Measurements from ENCODE around the gene PHRF1. TPM values are rescaled to one million over a fixed set of nuclear protein-coding genes. Genes with fewer than 3 reads are reported as not detected.
A peak's percentile ranks its signal among the peaks of the same experiment; 100 is the strongest.

Gene PHRF1
- total and polyA plus RNA-seq, 4 donors, result 2.4 to 25.2 (median 18.8) TPM

DNA sequence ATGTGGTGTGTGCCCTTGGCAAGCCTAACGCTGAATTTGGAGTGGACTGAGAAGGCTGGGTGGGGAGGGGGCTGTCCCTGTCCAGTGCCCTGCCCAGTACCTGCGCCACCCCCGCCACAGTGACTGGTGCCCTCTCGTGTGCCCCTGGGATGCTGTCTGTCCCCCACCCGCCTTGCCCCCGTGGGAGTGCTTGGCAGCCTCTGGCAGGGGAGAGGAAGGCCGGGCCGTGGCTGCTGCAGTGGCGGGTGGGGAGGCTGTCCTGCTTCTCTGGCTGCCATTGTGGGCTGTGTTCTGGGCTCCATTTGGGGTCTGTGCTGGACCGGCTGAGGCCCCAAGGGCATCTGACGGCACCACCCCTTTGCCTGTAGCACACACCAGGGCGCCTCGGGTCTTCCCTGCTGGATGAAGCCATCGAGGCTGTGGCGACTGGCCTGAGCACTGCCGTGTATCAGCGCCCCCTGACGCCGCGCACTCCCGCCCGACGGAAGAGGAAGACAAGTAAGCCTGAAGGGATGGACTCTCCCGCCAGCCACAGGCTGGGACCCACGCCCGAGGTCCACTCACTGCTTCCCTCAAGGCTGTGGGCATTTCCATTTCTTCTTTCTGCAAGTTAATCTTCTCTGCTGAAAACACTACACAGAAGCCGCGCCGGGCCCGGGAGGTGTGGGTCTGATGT, 21.9 kb downstream of the PHRF1 start (continued):
- no peak for TF ChIP-seq EGR1 (IDR thresholded peaks at IDR 0.05; ENCODE audit: low read depth in 2 of 2)
- TF ChIP-seq, protein P1, sequence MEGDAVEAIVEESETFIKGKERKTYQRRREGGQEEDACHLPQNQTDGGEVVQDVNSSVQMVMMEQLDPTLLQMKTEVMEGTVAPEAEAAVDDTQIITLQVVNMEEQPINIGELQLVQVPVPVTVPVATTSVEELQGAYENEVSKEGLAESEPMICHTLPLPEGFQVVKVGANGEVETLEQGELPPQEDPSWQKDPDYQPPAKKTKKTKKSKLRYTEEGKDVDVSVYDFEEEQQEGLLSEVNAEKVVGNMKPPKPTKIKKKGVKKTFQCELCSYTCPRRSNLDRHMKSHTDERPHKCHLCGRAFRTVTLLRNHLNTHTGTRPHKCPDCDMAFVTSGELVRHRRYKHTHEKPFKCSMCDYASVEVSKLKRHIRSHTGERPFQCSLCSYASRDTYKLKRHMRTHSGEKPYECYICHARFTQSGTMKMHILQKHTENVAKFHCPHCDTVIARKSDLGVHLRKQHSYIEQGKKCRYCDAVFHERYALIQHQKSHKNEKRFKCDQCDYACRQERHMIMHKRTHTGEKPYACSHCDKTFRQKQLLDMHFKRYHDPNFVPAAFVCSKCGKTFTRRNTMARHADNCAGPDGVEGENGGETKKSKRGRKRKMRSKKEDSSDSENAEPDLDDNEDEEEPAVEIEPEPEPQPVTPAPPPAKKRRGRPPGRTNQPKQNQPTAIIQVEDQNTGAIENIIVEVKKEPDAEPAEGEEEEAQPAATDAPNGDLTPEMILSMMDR (IDR thresholded peaks at IDR 0.05; ENCODE audit: low read depth, low read length, missing input control), result no peak

GRCh38 chr11:601573-602245, 25.4 kb downstream of the PHRF1 start:
- no peaks in the 10 kb centered on the region for H3K9me3 ChIP-seq (ENCODE audit: control insufficient read depth in 4 of 4, low read length in 3 of 4)
- WGBS, result 93% methylated on average over 23 of the region's 23 CpGs

GRCh38 chr11:603154-603553, 26.9 kb downstream of the PHRF1 start:
- 71% methylated on average over 13 of the region's 13 CpGs for WGBS
- Histone ChIP-seq H3K27ac (ENCODE audit: low read depth in 1 of 2, low read length in 2 of 2) (no peak overlapping the region), H3K9me3 (ENCODE audit: control insufficient read depth in 4 of 4, low read length in 3 of 4) (no peaks in the 10 kb centered on the region), H3K27me3 (ENCODE audit: control insufficient read depth in 4 of 4, insufficient read depth in 4 of 4, low read length in 3 of 4) (no peaks in the 10 kb centered on the region), H3K36me3 (ENCODE audit: control insufficient read depth in 4 of 4, insufficient read depth in 3 of 4, low read depth in 1 of 4, low read length in 3 of 4) (peaks cover 31 to 71% (median 47%) of the 10 kb centered on the region in 4 donors), H3K9ac (ENCODE audit: low read depth in 1 of 2, low read length in 2 of 2) (no peak overlapping the region), H3K4me1 (ENCODE audit: control insufficient read depth in 4 of 4, insufficient read depth in 4 of 4, low read length in 3 of 4) (peaks cover 6 to 37% (median 12%) of the 10 kb centered on the region in 4 donors), H3K4me3 (ENCODE audit: low read depth in 1 of 3, low read length in 3 of 3) (no peak overlapping the region)
- DNase-seq (ENCODE audit: low spot score), result no peak
- TF ChIP-seq, protein P2, sequence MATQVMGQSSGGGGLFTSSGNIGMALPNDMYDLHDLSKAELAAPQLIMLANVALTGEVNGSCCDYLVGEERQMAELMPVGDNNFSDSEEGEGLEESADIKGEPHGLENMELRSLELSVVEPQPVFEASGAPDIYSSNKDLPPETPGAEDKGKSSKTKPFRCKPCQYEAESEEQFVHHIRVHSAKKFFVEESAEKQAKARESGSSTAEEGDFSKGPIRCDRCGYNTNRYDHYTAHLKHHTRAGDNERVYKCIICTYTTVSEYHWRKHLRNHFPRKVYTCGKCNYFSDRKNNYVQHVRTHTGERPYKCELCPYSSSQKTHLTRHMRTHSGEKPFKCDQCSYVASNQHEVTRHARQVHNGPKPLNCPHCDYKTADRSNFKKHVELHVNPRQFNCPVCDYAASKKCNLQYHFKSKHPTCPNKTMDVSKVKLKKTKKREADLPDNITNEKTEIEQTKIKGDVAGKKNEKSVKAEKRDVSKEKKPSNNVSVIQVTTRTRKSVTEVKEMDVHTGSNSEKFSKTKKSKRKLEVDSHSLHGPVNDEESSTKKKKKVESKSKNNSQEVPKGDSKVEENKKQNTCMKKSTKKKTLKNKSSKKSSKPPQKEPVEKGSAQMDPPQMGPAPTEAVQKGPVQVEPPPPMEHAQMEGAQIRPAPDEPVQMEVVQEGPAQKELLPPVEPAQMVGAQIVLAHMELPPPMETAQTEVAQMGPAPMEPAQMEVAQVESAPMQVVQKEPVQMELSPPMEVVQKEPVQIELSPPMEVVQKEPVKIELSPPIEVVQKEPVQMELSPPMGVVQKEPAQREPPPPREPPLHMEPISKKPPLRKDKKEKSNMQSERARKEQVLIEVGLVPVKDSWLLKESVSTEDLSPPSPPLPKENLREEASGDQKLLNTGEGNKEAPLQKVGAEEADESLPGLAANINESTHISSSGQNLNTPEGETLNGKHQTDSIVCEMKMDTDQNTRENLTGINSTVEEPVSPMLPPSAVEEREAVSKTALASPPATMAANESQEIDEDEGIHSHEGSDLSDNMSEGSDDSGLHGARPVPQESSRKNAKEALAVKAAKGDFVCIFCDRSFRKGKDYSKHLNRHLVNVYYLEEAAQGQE (IDR thresholded peaks at IDR 0.05), result no peak
- TF ChIP-seq YY1 (IDR thresholded peaks at IDR 0.05) (no peak), EGR1 (IDR thresholded peaks at IDR 0.05; ENCODE audit: low read depth in 2 of 2) (no peak), SP1 (IDR thresholded peaks at IDR 0.05) (peak; percentile 17), GABPA (IDR thresholded peaks at IDR 0.05 in 1 of 2, conservative IDR thresholded peaks at IDR 0.05 in 1 of 2) (no peak)
- TF ChIP-seq, protein P1 (IDR thresholded peaks at IDR 0.05; ENCODE audit: low read depth, low read length, missing input control), result no peak
- TF ChIP-seq, protein P3, sequence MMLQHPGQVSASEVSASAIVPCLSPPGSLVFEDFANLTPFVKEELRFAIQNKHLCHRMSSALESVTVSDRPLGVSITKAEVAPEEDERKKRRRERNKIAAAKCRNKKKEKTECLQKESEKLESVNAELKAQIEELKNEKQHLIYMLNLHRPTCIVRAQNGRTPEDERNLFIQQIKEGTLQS (IDR thresholded peaks at IDR 0.05), result no peak

More at GRCh38 chr11:601573-602245, 25.4 kb downstream of the PHRF1 start:
- Histone ChIP-seq H3K9ac (ENCODE audit: low read depth in 1 of 2, low read length in 2 of 2) (no peak overlapping the region), H3K4me3 (ENCODE audit: low read depth in 1 of 3, low read length in 3 of 3) (no peak overlapping the region), H3K4me1 (ENCODE audit: control insufficient read depth in 4 of 4, insufficient read depth in 4 of 4, low read length in 3 of 4) (peaks cover 6 to 25% (median 6%) of the 10 kb centered on the region in 4 donors), H3K36me3 (ENCODE audit: control insufficient read depth in 4 of 4, insufficient read depth in 3 of 4, low read depth in 1 of 4, low read length in 3 of 4) (peaks cover 23 to 69% (median 46%) of the 10 kb centered on the region in 4 donors), H3K27me3 (ENCODE audit: control insufficient read depth in 4 of 4, insufficient read depth in 4 of 4, low read length in 3 of 4) (no peaks in the 10 kb centered on the region), H3K27ac (ENCODE audit: low read depth in 1 of 2, low read length in 2 of 2) (no peak overlapping the region)
- TF ChIP-seq TAF1 (conservative IDR thresholded peaks at IDR 0.05) (no peak), JUND (IDR thresholded peaks at IDR 0.05) (no peak), HNF4G (IDR thresholded peaks at IDR 0.05) (no peak), FOXA1 (IDR thresholded peaks at IDR 0.05) (no peak), SP1 (IDR thresholded peaks at IDR 0.05) (no peak), EGR1 (IDR thresholded peaks at IDR 0.05; ENCODE audit: low read depth in 2 of 2) (no peak), FOXA2 (IDR thresholded peaks at IDR 0.05) (no peak), YY1 (IDR thresholded peaks at IDR 0.05) (no peak)
- TF ChIP-seq, protein P1 (IDR thresholded peaks at IDR 0.05; ENCODE audit: low read depth, low read length, missing input control), result no peak
- TF ChIP-seq, protein P4, sequence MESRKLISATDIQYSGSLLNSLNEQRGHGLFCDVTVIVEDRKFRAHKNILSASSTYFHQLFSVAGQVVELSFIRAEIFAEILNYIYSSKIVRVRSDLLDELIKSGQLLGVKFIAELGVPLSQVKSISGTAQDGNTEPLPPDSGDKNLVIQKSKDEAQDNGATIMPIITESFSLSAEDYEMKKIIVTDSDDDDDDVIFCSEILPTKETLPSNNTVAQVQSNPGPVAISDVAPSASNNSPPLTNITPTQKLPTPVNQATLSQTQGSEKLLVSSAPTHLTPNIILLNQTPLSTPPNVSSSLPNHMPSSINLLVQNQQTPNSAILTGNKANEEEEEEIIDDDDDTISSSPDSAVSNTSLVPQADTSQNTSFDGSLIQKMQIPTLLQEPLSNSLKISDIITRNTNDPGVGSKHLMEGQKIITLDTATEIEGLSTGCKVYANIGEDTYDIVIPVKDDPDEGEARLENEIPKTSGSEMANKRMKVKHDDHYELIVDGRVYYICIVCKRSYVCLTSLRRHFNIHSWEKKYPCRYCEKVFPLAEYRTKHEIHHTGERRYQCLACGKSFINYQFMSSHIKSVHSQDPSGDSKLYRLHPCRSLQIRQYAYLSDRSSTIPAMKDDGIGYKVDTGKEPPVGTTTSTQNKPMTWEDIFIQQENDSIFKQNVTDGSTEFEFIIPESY (IDR thresholded peaks at IDR 0.05), result no peak
- DNase-seq (ENCODE audit: low spot score), result no peak
